Eye (tissue), 1 donor: ENCODE results near the gene ALKBH3.
A peak's percentile ranks its signal among the peaks of the same experiment; 100 is the strongest.

Experiments
- DNase-seq: peaks from one replicate; pipeline ENCODE4 v3.0.0-alpha.2; 2015

Gene ALKBH3

DNA sequence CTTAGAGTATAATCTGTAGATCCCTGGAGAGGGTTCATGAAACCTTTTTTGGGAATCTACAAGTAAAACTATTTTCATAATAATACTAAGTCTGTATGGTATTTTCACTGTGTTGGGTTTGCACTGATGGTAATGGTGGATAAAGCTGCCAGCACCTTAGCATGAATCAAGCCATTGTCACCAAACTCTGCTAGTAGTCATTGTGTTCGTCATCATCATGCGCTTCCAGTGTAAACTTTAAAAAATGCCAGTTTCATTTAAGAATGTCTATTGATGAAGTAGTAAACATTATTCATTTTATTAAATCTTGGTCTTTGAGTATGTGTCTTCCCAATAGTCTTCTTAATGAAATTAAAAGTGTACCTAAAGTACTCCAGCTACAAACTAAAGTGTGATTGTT lies 15.0 kb downstream of the ALKBH3 start:
- DNase-seq: no peak

DNA sequence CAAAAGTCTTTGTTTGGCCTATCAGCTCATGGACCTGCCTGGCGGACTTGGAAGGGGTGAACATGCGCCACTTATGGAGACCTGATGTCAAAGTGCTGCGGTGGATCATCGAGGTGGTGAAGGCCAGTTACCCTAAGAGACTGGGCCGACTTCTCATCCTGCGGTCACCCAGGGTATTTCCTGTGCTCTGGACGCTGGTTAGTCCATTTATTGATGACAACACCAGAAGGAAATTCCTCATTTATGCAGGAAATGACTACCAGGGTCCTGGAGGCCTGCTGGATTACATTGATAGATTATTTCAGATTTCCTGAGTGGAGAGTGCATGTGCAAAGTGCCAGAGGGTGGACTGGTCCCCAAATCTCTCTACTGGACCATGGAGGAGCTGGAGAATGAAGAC lies 17.9 kb downstream of the ALKBH3 start:
- DNase-seq: no peak

DNA sequence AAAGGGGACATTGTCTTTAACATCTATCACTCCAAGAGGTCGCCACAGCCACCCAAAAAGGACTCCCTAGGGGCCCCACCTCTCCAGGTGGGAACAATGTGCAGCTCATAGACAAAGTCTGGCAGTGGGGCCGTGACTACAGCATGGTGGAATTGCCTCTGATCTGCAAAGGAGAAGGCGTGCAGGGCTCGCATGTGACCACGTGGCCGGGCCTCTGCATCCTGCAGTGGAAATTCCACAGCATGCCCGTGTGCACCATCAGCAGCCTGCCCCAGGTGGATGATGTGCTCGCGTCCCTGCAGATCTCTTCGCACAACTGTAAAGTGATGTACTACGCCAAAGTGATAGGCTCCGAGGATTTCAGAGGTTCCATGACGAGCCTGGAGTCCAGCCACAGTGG lies 18.5 kb downstream of the ALKBH3 start:
- DNase-seq: no peak

DNA sequence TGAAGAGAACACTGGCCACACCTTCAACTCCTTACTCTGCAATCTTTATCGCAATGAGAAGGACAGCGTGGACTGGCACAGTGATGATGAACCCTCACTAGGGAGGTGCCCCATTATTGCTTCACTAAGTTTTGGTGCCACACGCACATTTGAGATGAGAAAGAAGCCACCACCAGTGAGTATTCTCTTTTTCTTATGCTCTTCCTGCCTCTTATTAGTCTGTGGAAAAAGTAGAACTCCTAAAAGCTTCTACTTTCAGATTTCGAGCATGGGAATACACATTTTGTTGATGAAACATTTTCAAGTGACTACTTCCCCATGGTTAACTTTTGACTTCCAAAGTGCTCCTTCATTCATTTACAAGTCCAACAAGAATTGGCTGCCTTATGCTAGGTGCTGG lies 20.9 kb downstream of the ALKBH3 start:
- no peak for DNase-seq

DNA sequence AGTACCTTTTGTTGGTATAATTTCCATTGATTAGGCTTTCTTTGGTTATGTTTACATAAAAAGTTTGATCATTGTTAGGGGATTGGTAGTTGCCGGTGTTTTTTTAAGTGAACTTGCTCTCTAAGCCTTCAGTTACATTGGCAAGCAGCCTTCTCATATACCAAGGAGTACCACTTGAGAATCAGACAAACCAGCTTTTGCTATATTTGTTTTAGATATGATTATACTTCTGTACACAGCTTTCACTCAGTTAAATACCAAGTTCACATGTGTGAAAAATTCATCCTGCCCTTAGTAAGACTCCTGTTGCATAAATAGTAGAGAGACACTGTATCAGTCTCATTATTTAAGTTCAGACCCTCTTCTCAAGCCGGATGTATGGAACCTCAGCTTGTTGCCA lies 22.4 kb downstream of the ALKBH3 start:
- no peak for DNase-seq

DNA sequence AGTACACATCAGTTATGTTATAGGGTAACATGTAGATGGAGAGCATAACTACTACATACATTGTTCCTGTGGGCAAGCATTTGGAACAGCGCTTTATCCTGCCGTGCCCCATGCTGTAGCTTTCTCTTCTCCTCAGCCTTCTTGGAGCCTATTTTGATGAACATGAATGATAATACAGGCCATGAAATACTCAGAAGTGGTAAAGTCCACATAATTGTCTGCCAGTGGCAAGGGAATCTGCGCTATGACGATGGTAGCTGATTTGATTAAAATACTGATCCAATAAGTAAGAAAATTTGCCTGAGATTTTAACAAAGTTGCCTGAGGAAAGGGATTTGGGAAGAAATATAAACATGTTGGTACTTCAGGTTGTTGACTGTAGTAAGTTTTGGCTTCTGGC lies 23.3 kb downstream of the ALKBH3 start:
- no peak for DNase-seq

DNA sequence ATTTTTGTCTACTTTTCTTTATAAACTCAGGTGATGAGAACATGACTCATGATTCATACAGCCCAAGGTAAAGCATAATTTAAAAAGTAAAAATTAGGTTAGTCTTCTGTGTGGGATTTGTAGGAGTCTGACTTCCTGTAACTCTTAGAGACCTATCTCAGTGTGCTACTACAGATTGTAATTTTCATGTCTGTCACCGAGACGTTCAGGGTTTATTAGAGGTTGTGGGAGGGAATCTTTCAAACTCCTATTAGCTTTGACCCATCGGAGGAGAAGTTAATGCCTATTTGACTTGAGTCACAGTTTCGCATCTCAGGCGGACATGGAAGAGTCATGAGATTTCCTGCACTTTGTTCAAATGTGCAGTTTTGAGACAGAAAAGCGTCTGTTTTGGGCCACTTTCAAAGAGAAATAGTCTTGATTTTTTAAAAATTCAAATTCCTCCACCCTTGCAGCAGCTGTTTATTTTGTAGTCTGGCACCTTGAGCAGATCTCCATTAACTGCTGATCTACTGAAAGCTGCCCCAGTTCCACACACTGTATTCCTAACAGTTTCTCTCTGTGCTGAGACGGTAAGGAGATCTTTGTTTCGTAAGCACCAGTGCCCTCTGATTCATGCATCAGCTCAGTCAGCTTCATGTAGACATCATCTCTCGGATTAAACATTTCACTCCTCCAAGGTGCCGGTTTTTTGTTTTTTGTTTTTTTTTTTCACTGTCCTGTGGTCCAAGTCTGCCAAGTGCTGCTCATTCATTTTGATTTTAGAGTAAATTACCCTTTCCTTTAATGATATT lies 24.3 kb downstream of the ALKBH3 start:
- DNase-seq: no peak

DNA sequence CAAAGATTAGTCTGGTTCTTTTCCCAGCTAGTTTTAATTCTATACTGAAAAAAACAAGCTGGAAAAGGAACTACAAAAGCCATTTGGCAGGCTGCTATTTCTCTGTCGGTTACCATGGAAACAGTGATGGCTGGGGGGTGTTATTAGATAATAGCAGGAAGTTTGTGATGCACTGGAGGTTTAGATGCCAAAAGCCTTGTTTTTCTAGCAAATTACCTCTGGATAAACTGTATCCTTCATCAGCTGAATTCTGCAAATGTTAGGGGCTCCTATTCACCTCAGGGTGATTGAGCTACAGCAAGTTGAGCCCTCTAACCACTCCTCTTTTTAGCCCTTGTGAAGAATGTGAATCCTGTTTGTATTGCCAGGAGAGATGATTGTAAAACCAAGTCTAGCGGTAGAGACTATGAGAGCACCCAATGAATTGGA lies 25.2 kb downstream of the ALKBH3 start:
- DNase-seq: peak; percentile 48

DNA sequence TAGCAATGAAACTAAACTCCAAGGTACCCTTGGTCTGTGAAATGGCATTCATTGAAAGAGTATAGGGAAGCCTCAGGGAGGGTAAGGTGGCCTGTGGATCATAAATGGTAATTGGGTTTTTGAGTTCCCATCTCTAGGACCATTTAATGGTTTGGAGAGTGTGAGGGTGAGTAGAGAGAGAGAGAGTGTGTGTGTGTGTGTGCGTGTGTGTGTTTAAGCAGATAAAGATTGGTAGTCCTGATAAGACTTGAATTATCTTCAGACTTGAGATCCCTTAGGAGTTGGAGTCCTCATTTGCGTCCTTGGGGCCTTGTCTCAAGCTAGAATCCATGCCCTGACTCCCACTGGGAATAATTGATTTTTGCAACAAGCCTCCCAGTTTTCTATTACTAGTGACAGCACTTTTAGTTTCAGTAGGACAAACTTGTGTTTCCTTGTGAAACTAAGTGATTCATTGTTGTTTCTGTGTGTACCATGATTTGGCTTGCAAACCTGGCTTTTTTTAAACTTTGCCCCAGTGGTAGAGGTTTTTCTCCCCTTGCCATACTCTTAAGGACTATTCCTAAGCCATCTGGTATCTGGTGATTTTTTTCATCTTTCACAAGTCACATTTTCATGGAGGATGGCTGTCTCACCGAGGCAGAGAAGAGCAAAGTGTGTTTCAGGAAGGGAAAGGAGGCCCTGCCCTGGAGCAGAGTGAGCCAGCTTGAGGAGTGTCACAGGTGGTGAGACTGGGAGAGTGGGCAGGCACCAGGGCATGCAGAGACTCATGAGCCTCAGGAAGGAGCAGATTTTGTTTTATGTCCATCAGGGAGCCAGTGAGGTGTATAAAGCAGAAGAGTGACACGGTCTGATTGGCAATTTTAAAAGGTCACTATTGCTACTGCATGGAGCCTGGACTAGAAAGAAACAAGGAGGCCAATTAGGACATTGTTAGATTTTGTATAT lies 26.7 kb downstream of the ALKBH3 start:
- peak; percentile 83 for DNase-seq

DNA sequence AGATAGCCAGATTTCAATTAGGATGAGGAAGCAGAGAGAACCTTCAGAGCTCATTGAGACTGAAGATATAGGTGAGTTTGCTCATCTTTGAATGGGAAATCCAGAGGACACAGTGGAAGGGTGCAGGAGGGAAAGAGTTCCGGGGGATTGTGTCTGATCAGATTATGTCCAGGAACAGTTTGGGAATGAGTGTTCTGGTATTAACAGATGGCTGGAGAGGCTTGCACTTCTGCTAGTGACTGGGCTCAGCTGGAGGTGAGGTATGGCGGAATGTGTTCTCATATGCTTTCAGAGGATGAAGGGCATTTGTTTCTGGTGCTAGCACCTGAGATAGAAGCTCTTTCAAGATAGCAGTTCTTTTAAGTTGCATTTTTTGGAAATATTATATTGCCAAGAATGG lies 27.6 kb downstream of the ALKBH3 start:
- peak; percentile 29 for DNase-seq

DNA sequence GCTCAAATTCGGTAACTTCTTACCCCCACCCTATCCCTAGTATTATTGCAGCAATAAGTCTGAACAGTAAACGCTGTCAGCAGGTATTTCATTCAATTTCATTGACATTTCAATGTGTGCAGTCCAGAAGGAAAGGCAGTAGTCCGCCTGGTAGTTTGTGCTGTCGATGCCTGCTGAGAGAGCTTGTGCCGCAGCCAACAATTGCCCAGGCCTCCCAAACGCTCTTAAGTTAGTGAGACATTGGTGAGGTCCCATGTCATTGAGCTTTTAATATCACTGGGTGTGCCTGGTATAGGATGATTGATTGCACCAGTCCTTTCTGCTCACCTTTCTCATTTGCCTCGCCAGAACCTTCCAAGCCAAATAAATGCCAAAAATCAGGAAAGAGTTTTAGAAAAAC lies 28.1 kb downstream of the ALKBH3 start:
- DNase-seq: no peak

DNA sequence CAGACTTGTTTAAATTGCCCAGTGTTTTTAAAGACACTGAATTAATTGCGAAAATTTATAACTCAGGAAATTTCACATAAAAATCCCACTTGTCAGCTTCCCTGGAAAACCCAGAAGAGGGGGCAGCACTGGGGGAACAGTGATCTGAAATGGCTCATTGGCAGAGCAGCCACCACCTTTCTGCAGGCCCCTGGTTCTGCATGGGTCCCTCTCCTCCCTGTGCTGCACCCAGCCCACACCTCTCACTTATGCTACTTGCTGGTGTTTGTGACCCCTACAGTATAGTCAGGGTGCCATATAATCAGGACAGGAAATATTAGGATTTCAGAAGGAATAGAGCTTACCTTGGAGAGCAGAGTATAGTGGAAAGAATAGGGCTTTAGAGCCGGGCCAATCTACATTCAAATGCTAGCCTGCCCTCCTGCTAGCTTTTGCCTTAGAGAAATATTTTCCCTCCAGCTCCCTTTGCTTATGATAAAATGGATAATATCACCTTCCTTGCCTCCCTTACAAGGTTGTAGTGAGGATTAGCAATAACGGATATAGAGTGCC lies 33.3 kb downstream of the ALKBH3 start:
- DNase-seq: no peak

DNA sequence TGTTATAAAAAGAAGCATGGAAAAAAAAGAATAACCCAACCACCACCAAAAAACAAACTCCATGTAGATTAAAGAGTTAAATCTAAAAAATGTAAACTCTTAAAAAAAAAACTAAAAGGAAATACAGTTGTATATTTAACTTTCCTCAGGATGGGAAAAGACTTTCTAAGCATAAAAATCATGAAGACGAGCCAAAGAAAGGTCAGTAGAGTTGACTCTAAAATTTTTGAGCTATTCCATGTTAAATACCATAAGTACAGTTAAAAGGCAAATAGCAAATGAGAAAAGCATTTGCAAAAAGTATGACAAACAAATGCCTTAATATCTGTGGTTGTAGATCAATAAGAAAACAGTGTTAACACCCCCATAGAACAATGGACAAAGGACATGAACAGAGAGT lies 33.8 kb downstream of the ALKBH3 start:
- no peak for DNase-seq

DNA sequence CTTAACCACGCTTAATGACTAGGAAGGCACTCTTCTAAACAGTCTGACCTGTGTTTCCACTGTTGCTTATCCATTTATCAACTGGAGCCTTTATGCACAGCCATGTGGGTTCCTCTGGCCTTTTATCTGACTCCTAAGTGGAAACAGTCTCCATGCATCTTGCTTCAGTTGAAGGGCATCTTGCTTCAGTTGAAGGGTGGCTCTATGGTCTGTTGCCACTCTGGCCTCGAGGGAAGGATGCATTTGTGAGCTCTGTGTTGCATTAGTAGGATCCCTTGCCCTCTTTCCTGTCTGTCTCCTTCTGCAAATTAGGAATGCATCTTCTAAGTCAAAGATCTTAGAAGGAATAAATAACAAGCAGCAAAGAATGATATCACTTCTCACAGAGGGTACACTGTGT lies 36.0 kb downstream of the ALKBH3 start:
- no peak for DNase-seq

DNA sequence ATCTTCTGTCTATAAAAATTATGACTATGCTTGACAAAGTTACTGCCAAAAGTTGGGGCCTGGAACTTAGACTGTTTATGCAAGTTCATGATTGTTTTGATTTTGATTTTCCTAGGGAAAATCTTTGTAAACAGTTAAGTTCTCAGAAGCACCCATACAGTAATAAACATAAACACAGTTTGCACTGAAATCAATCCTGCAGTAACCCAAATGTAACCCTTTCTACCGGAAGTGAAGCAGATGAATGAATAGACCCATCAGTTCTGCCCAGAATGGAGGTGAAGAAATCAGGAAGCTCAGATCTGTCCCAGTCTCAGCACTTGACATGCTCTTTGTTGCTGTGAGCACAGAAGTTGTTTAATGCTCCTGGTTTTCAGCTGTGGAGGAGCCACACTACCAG lies 37.2 kb downstream of the ALKBH3 start:
- no peak for DNase-seq

DNA sequence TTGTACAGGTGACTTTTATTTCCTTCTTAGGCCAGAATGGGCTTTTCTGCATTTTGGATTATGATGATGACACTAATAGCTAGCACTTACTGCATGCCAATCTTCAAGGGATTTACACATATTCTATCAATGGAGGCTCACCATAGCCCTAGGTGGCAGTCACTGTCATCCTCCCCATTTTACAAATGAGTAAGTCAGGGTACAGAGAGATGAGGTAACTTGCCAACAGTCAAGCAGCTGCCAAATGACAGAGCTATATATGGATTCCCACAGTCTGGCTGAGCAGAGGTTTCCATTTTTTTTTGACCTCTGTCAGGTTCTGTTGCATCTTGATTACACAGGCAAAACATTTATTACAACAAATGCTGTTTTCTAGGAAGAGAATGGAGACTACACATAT lies 38.0 kb downstream of the ALKBH3 start:
- no peak for DNase-seq

DNA sequence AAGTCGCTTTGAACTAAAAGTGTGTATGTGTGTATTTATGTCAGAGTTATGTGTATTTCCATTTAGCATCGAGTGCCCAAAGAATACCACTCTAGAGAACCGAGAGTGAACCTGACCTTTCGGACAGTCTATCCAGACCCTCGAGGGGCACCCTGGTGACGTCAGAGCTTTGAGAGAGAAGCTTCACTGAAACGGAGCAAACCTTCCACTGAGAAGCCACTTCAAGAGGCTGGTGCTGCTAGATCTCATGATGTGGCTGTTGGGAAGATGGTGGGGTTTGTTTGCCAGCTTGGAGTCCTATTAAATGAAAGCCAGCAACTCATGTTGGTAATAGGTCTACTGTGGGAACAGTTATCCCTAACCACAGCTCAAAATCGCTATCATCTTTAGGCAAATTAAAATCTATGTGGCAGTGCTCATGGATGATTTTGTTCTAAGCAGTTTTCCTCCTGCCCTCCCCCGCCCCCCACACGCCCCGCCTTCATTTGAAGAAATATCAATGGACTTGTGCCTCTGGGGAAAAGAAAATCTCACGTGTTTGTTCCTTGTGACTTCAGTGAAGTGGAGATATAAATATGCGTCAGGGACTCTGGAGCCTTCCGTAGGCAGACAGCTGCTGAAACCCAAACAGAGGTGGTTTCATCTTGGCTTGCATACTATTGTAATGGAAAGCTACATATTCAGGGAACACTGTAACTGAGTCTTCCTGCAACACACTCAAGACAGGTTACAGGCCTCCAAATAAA lies 39.4 kb downstream of the ALKBH3 start:
- DNase-seq: no peak

DNA sequence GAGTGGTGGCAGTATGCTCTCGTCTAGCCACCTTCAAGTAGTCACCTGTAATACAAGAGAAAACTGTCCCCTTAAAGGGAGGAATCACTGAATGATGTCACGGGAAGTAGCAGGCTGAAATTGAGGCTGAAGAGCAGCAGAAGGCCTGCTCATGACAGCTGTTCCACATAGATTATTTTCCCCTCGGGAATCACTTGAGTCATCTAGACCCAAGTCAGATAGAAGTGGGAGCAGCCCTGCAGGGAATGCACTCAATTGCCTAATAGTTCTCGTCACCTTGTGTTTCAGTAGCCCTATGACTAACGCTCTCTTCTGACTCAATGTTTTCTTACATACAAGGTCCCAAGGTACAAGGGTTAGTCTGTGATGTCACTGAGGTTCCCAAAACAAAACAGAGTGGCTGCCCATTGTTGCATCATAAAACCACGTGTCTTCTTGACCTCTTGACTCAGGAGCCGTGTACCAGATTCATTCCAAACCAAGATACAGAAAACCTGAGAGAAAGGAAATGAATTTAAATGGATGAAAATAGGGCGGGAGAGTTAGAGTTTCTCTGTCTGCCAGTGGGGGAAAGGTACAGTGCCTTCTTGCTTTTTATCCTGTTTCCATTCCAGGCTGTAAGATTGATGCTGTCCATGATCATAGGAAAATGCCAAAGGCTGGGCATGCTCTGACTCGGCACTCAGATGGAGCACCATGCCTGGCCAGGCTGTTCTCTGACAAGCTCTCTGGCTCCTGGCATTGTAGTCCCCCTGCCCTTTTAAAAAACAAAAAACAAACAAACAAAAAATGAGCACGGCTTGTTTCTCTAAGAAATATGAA lies 40.2 kb downstream of the ALKBH3 start:
- peak; percentile 73 for DNase-seq

DNA sequence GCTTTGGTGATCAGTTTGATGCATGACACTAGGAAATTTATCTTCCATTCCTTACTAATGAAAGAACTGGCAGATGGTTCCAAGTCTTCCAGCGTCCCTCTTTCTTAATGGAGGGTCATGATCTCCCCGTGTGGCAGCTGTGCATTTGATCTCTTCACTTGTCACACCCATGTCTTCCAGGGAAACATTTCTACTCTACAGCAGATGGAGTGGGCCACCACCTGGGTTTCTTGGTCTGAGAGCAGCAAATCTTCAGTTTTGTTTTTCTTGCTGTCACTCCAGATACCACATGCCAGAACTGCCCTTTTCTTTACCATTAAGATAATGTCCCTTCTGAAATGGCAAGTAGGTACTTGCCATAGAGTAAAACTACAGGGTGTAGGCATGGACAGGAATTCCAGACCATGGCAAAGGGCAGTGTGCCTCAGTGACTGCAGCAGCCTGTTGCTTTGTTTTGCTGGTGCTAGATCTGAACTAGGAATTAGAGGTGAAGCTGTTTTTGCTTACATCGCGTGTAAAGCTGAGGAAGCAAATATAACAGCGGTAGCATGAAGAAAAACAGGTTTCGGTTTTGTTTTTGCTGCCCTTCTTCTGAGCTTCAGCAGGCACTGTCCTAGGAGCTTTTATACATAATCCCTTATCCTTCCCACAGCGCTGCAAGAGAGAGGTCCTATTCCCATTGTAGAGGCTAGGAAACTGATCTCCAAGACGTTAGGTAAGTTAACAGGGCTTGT lies 41.1 kb downstream of the ALKBH3 start:
- peak; percentile 62 for DNase-seq

DNA sequence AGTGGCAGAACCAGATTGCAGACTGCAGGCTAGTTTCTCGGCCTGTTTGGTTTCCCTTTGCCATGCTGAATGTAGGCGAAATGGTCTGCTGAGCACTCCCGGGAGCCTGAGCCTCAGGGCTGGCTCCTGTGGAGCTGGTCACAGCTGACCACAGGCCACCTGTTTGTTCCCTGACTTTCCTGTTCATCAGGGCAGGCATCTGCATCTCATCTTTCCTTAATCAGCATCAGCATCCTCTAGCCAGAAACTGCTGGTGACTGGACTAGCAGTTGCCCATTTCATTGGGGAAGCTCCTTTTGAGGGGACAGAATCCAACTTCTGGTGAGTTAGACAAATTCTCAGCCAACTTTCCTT lies 41.6 kb downstream of the ALKBH3 start:
- DNase-seq: no peak

DNA sequence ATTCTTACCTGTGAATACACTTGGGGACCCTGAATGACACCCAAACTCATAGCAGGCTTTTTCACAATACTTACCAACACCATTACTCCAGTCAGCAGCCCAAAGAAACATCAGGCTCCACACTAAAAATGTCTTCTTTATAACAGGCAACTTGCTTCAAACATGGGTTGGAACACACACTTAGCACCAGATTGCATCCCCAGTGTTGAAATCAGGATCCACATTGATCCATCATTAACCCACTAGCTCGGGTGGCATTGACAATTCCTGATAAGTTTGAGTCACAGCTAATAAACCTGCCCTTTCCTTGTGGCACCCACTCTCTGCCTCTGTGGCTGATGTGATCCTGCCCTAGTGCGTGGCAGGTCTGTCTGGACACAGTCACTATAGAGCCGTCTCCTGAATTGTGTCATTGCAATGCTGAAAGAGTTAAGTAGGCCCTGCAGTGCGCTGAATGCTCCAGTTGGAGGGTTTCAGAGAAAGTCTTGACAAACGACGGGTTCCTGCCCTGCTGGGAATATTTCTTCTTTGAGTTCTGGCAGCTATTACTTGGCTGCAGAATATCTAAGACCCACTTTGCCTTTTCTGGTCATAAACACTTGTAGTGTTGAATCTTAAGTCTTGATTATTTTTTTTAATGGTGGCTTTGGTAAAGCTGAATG lies 42.2 kb downstream of the ALKBH3 start:
- DNase-seq: peak; percentile 29
